ENCODE data around the gene CDON. TPM values are rescaled to one million over a fixed set of nuclear protein-coding genes. Genes with fewer than 3 reads are reported as not detected.
"Not testable (repeated sequence)": the region's sequence is repeated elsewhere in the genome, so short reads cannot be mapped to it uniquely, and the experiment has no call there.

The CDON gene
- total RNA-seq, 2 donors from 2014 or later: 5.6 to 7.3 TPM

- Histone ChIP-seq H3K36me3 (replicated peaks in 1 of 2; ENCODE audit: insufficient read depth in 1 of 2, low read depth in 2 of 2) (no peaks in the 10 kb centered on the region), H3K9me3 (no peaks in the 10 kb centered on the region), H3K4me3 (no peak overlapping the region), H3K27ac (no peak overlapping the region), H3K27me3 (no peaks in the 10 kb centered on the region), H3K4me1 (no peaks in the 10 kb centered on the region)
- DNase-seq (no peak), ATAC-seq (no peak)
- WGBS, 2 donors: 83 to 86% methylated on average over 5 of the region's 5 CpGs
- TF ChIP-seq POLR2A (IDR thresholded peaks at IDR 0.05): no peak
- no peak for TF ChIP-seq CTCF (IDR thresholded peaks at IDR 0.05)
- intact Hi-C loops (cut with DNase I): no loop called here
These were observed 68.2 kb downstream of the CDON start for GRCh38 chr11:125994509-125994908.

- WGBS, 2 donors: 91 to 93% methylated on average over 7 of the region's 7 CpGs
- H3K27me3 ChIP-seq: no peaks in the 10 kb centered on the region
- H3K9me3 ChIP-seq: no peaks in the 10 kb centered on the region
- H3K4me3 ChIP-seq: no peak overlapping the region
- no peak for ATAC-seq
- DNase-seq: no peak
- H3K36me3 ChIP-seq (replicated peaks in 1 of 2; ENCODE audit: insufficient read depth in 1 of 2, low read depth in 2 of 2): no peaks in the 10 kb centered on the region
- intact Hi-C loops (cut with DNase I): no loop called here
- TF ChIP-seq CTCF (IDR thresholded peaks at IDR 0.05) (no peak), POLR2A (IDR thresholded peaks at IDR 0.05) (no peak)
- H3K4me1 ChIP-seq: no peaks in the 10 kb centered on the region
- no peak overlapping the region for H3K27ac ChIP-seq
These were observed 69.8 kb downstream of the CDON start for GRCh38 chr11:125992893-125993292.

- no peak for ATAC-seq
- H3K27ac ChIP-seq: no peak overlapping the region
- no peaks in the 10 kb centered on the region for H3K36me3 ChIP-seq (replicated peaks in 1 of 2; ENCODE audit: insufficient read depth in 1 of 2, low read depth in 2 of 2)
- no peak overlapping the region for H3K4me3 ChIP-seq
- H3K27me3 ChIP-seq: no peaks in the 10 kb centered on the region
- TF ChIP-seq CTCF (IDR thresholded peaks at IDR 0.05) (no peak), POLR2A (IDR thresholded peaks at IDR 0.05) (no peak)
- no peaks in the 10 kb centered on the region for H3K4me1 ChIP-seq
- no peaks in the 10 kb centered on the region for H3K9me3 ChIP-seq
- intact Hi-C loops (cut with DNase I): no loop called here
- peak in 3 of 4 donors; percentile 9 to 48 (median 25) for DNase-seq
- 58% methylated on average over 3 of the region's 3 CpGs for WGBS, 2 donors
These were observed 72.4 kb downstream of the CDON start for GRCh38 chr11:125990244-125990643.

GRCh38 chr11:125987066-125987641 is 75.5 kb downstream of the CDON start:
- Histone ChIP-seq H3K4me3 (no peak overlapping the region), H3K27ac (peak overlapping the region in 1 of 4 donors; percentile 14), H3K9me3 (no peaks in the 10 kb centered on the region), H3K27me3 (no peaks in the 10 kb centered on the region), H3K4me1 (no peaks in the 10 kb centered on the region), H3K36me3 (replicated peaks in 1 of 2; ENCODE audit: insufficient read depth in 1 of 2, low read depth in 2 of 2) (no peaks in the 10 kb centered on the region)
- intact Hi-C loops (cut with DNase I): no loop called here
- no peak for ATAC-seq
- DNase-seq: no peak
- 48 to 50% methylated on average over 5 of the region's 5 CpGs for WGBS, 2 donors
- no peak for TF ChIP-seq POLR2A (IDR thresholded peaks at IDR 0.05)
- no peak for TF ChIP-seq CTCF (IDR thresholded peaks at IDR 0.05)

GRCh38 chr11:125985956-125986355 is 76.7 kb downstream of the CDON start:
- H3K9me3 ChIP-seq; DNase-seq; H3K27me3 ChIP-seq; H3K27ac ChIP-seq; H3K4me3 ChIP-seq; H3K36me3 ChIP-seq (replicated peaks in 1 of 2; ENCODE audit: insufficient read depth in 1 of 2, low read depth in 2 of 2); H3K4me1 ChIP-seq; intact Hi-C loops (cut with DNase I); ATAC-seq: not testable (repeated sequence)
- 95 to 98% methylated on average over 6 of the region's 6 CpGs for WGBS, 2 donors

All from body of pancreas (tissue), 4 donors.